CD4-positive, alpha-beta T cell treated with Interleukin-15 for 1 hour (primary cell): ENCODE measurements around the gene KCNAB3.

Experiments used
- DNase-seq: peaks from one replicate; pipeline ENCODE4 v3.0.0-alpha.2; 2020

The KCNAB3 gene

DNA sequence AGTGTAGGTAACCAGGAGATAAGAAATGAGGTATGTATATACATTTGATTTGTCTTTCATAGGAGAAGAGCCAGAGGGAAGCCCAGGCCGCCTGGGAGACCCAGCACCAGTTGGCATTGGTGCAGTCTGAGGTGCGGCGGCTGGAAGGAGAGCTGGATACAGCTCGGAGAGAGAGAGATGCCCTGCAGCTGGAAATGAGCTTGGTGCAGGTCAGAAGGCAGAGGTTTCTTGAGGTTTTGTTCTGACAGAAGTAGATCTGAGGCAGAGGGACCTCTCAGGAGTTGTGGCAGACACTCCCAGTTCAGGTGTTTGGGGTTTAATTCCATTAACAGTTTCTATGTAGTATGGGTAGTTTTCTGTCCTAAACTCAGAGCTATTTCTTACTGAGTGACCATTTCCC is 10.4 kb upstream of the KCNAB3 start:
- no peak for DNase-seq

GRCh38 chr17:7935859-7936258 is 6.2 kb upstream of the KCNAB3 start:
- no peak for DNase-seq

DNA sequence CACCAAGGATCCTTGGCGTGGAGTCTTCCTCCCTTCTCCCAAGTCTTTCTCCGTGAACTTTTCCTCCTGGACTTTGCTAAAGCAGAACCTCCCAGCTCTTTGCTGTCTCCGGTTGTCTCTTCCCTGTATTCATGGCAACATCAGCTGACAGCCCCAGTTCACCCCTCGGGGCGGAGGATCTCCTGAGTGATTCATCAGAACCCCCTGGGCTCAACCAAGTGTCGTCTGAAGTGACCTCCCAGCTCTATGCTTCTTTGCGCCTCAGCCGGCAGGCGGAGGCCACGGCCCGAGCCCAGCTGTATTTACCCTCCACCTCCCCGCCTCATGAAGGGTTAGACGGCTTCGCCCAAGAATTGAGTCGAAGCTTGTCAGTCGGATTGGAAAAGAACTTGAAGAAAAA is 3.3 kb upstream of the KCNAB3 start:
- peak; percentile 75 for DNase-seq

DNA sequence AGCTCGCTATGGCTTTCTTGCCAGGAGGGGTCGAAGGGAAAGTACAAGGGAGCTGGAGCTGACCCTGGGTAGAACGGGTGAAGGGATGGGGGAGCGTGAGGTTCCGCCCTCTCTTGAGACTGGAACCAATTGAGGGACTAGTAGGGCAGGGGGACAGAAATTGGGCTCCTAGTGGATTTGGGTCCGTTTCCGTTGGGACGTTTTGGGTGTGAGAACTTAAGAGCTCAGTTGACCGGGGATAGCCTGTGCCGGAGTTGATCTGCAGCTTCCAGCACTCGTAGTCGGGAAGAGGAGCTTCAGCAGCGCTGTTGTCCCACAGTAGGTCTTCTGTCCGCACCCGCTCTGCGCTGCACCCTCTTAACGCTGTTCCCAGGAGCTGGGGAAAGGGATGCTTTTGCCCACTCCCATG is 2.8 kb upstream of the KCNAB3 start:
- peak; percentile 23 for DNase-seq

DNA sequence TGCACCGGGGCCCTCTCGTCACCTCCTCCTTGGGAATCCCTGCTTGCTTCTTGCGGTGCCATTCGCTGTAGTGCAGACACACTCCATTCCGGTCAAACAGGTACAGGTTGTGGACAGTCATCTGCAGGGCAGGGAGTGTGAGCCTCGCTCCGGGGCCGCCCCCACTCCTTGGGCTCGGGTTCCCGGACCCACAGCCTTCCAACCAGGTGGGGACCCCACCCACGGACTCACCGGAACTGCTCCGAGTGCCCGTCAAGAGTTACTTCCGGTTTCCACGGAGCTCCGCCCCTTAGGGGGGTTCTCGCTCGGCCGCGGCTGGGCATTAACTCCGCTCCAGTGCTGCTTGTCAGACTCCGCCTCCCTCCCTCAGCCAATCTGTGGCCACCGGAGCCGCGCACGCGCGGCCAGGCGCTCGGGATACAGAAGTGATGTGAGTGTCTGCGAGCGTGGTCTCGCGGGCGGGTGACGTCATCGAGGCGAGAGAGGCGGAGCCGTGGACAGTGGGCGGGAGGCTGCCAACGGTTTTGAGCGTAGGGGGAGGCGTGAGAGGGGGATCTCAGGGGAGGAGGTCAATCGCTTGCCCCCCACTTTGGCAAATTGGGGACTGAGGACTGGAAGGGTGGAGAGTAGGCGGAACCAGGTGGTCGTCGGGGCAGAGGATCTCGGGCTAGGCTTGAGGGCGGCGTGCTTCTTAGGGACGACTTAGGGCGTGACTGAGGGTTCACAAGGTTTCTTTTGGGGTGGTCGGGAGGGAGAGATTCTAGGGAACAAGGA is 2.2 kb upstream of the KCNAB3 start, which contains the start of the genes CNTROB and TRAPPC1:
TSS of gene CNTROB (plus strand) at position 498 of the 774 bp plus-strand sequence. CDS start 874 bp downstream, outside the sequence.
TSS of gene TRAPPC1 (minus strand) at position 238 of the 774 bp plus-strand sequence. CDS start at position 121, 117 bp downstream.
- DNase-seq, result peak; percentile 100

- no peak for DNase-seq
Observed at GRCh38 chr17:7930841-7931631, 1.4 kb upstream of the KCNAB3 start.

GRCh38 chr17:7927596-7927995 is 2.1 kb downstream of the KCNAB3 start:
- no peak for DNase-seq

GRCh38 chr17:7922845-7923628 is 6.6 kb downstream of the KCNAB3 start:
- peak; percentile 87 for DNase-seq

DNA sequence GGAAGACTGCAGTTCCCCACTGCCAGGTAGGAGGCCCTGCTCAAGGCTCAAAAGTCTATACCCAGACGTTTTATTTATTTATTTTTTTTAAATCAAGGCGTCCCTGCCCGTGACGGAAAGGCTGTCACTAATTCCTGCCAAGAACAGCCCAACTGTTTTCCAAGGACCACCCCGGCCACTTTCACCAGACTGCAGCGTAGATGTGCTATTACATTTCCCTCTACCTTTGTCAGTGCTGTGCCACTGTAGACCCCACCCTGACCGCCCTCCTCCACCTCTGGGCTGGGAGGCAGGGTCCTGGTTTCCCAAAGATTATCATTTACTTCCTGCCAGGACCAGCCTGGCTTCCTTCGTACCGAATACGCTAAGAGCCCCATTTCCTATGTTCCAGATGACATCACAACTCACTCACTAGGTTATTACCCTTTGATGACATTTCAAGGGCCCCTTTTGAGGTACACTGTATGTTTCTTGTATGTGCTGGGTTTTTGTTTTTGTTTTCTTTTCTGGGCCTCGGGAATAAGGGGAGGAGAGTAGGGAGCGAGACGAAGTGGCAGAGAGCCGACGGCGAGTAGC is 7.3 kb downstream of the KCNAB3 start:
- DNase-seq, result no peak

DNA sequence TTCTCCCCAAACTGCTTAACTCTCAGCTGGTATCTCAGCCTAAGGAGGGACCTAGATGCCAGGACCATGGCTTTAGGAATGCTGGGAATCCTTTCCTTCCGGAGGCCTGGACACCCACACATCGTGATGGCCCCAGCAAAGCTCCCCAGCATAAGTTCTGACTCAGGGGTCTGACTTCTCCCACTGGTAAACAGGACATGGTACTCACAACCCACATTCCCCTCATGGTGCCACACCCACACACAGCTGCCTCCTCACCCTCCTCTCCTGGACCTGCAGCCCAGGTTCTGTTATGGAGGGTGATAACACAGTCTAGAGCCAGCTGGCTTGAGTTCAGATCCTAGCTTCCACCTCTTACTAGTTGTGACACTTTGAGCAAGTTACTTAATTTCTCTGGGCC is 12.8 kb downstream of the KCNAB3 start:
- DNase-seq, result no peak

DNA sequence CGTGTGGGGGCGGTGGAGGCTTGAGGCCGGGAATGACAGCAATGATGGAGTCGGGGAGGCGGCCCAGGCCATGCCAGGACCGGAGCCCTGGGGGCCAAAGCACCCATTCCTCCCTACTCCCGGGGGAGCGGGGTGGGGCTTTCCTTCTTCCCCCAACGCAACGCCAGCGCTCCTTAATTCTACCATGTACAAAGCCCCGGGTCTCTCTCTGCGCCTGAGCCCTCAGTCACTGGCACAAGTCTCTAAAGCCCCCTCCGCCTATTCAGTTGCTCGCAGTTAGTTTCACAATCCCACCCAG is 13.3 kb downstream of the KCNAB3 start:
- no peak for DNase-seq

- peak; percentile 89 for DNase-seq
Observed at GRCh38 chr17:7915611-7916384, 13.9 kb downstream of the KCNAB3 start, which contains the start of gene RNF227. TSS of gene RNF227 (minus strand) at chr17:7916289. CDS start at chr17:7916195, 94 bp downstream.

- no peak for DNase-seq
Observed at GRCh38 chr17:7915179-7915610, 14.5 kb downstream of the KCNAB3 start.

GRCh38 chr17:7912927-7913524 is 16.6 kb downstream of the KCNAB3 start:
- peak; percentile 64 for DNase-seq

DNA sequence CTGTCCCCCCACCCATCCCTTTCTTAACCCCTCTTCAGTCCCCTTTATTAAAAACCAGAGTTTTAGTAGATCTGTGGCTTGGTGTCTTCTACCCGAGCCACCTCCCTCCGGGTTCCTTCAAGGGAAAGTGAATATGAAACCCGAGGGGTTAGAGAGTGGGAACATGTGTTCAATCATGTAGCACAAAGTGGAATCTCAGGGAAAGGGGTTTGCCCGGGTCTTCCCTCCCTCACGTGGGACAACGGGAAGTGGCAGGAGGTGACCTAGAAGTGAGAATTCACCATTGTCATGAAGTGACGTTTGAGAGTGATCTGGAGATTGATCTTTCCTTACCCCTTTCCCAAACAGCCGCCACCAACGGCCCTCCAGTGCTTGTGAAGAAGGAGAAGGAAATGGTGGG is 18.5 kb downstream of the KCNAB3 start:
- DNase-seq, result no peak

GRCh38 chr17:7910711-7911110 is 18.9 kb downstream of the KCNAB3 start:
- no peak for DNase-seq

- no peak for DNase-seq
Observed at GRCh38 chr17:7910281-7910680, 19.4 kb downstream of the KCNAB3 start.

- no peak for DNase-seq
Observed at GRCh38 chr17:7909089-7909488, 20.6 kb downstream of the KCNAB3 start.

DNA sequence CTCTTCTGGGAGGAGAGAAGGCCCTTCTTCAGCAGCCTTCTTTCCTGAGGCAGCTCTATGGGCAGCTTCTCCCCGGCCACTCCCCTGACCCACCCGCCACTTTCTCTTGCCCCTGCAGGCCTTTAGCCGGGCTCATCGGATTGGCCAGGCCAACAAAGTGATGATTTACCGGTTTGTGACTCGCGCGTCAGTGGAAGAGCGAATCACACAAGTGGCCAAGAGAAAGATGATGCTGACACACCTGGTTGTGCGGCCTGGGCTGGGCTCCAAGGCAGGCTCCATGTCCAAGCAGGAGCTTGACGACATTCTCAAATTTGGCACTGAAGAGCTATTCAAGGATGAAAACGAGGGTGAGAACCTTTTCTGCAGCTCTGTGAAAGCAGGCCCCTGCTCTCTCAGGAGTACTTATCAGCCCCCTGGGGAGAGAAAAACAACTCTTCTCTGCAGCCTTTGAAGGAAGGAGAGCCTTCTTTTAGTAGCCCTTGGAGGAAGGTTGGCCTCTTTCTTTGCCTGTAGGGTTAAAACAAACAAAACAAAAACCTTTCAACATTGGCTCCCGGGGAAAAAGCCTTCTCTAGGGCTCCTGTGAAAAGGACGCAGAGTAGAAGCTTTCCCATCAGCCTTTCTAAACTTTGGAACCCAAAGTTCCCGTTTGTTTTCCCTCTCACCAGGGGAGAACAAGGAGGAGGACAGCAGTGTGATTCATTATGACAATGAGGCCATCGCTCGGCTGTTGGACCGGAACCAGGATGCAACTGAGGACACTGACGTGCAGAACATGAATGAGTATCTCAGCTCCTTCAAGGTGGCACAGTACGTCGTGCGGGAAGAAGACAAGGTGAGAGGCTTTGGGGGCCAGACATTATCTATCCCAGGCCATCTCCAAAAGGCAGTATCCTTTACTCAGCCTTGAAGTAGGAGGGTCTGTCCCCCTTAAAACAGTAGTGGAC is 26.2 kb downstream of the KCNAB3 start:
- DNase-seq, result no peak

DNA sequence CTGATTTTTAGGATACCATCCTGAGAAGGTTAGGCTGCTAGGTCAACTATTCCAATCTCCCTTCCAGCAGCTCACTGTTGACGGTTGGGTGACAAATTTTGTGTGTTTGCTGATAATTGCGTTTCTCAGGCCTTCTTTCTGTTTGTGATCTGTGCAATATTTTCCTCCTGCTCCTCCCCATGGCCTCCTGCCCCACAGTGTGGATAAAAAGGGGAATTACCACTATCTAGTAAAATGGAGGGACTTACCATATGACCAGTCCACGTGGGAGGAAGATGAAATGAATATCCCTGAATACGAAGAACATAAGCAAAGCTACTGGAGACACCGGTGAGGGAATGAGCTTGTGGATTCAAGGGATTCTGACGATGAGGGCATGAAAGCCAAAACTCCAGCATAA is 31.9 kb downstream of the KCNAB3 start:
- peak; percentile 36 for DNase-seq
